Liver (tissue), 9 donors: ENCODE measurements around the gene SLC22A9. TPM values are rescaled to one million over a fixed set of nuclear protein-coding genes. Genes with fewer than 3 reads are reported as not detected.

Experiments used
- DNase-seq: peaks from one replicate; pipeline ENCODE4 v3.0.0-alpha.2; 2017; ENCODE audit warnings: low spot score
- H3K27ac ChIP-seq, 2 donors: one replicate each; pipeline ENCODE4 v1.7.0; 2013; ENCODE audit warnings: inconsistent platforms in 2 of 2, low read length in 2 of 2, control low read depth in 1 of 2, low read depth in 1 of 2, mild to moderate bottlenecking in 1 of 2
- H3K27me3 ChIP-seq, 4 donors: one replicate each; pipeline versions ENCODE4 v1.6.1 to v1.7.0; 2013; ENCODE audit warnings: low read length in 3 of 4, inconsistent platforms in 1 of 4, mild to moderate bottlenecking in 1 of 4, moderate library complexity in 1 of 4; ENCODE audit not compliant: control insufficient read depth in 4 of 4, insufficient read depth in 4 of 4
- H3K36me3 ChIP-seq, 4 donors: one replicate each; pipeline versions ENCODE4 v1.6.1 to v1.7.0; 2013; ENCODE audit warnings: low read length in 3 of 4, mild to moderate bottlenecking in 3 of 4, low read depth in 1 of 4, moderate library complexity in 1 of 4; ENCODE audit not compliant: control insufficient read depth in 4 of 4, insufficient read depth in 3 of 4
- H3K4me1 ChIP-seq, 4 donors: one replicate each; pipeline versions ENCODE4 v1.6.1 to v1.7.0; 2013; ENCODE audit warnings: low read length in 3 of 4, mild to moderate bottlenecking in 3 of 4, moderate library complexity in 1 of 4; ENCODE audit not compliant: control insufficient read depth in 4 of 4, insufficient read depth in 4 of 4
- H3K4me3 ChIP-seq, 3 donors: one replicate each; pipeline versions ENCODE4 v1.6.1 to v1.7.0; 2013; ENCODE audit warnings: low read length in 3 of 3, control low read depth in 1 of 3, low read depth in 1 of 3, mild to moderate bottlenecking in 1 of 3
- H3K9ac ChIP-seq, 2 donors: one replicate each; pipeline ENCODE4 v1.7.0; 2013; ENCODE audit warnings: low read length in 2 of 2, mild to moderate bottlenecking in 2 of 2, moderate library complexity in 2 of 2, control low read depth in 1 of 2, low read depth in 1 of 2
- H3K9me3 ChIP-seq, 4 donors: one replicate each; pipeline versions ENCODE4 v1.6.1 to v1.7.0; 2013; ENCODE audit warnings: low read length in 3 of 4; ENCODE audit not compliant: control insufficient read depth in 4 of 4
- EGR1 ChIP-seq, 2 donors: IDR thresholded peaks; 2 replicates each; pipeline ENCODE4 v1.6.1; 2016 to 2018; ENCODE audit warnings: antibody characterized with exemption in 2 of 2, low read depth in 2 of 2
- FOXA1 ChIP-seq: IDR thresholded peaks from 2 replicates; pipeline ENCODE4 v1.6.1; 2016; ENCODE audit warnings: antibody characterized with exemption
- FOXA2 ChIP-seq: IDR thresholded peaks from 2 replicates; pipeline ENCODE4 v1.6.1; 2016; ENCODE audit warnings: antibody characterized with exemption
- GABPA ChIP-seq, 2 donors: IDR thresholded peaks in 1 of 2; conservative IDR thresholded peaks in 1 of 2; 2 replicates each; pipeline ENCODE4 v1.6.1; 2016; ENCODE audit warnings: antibody characterized with exemption in 2 of 2, mild to moderate bottlenecking in 1 of 2, moderate library complexity in 1 of 2
- HNF4A ChIP-seq, 2 donors: conservative IDR thresholded peaks; 2 replicates each; pipeline ENCODE4 v1.6.1; 2016; ENCODE audit warnings: antibody characterized with exemption in 2 of 2, mild to moderate bottlenecking in 2 of 2
- HNF4G ChIP-seq: IDR thresholded peaks from 2 replicates; pipeline ENCODE4 v1.6.1; 2016; ENCODE audit warnings: antibody characterized with exemption
- JUND ChIP-seq, 2 donors: IDR thresholded peaks; 2 replicates each; pipeline ENCODE4 v1.6.1; 2016; ENCODE audit warnings: antibody characterized with exemption in 2 of 2
- MAX ChIP-seq: IDR thresholded peaks from 2 replicates; pipeline ENCODE4 v1.6.1; 2016; ENCODE audit warnings: antibody characterized with exemption
- NR2F2 ChIP-seq: IDR thresholded peaks from 2 replicates; pipeline ENCODE4 v1.6.1; 2016; ENCODE audit warnings: antibody characterized with exemption
- RAD21 ChIP-seq, 2 donors: IDR thresholded peaks; 2 replicates each; pipeline ENCODE4 v1.6.1; 2016; ENCODE audit warnings: antibody characterized with exemption in 2 of 2, mild to moderate bottlenecking in 2 of 2
- RXRA ChIP-seq, 2 donors: IDR thresholded peaks; 2 replicates each; pipeline ENCODE4 v1.6.1; 2017 to 2018; ENCODE audit warnings: antibody characterized with exemption in 2 of 2, mild to moderate bottlenecking in 1 of 2
- SP1 ChIP-seq: IDR thresholded peaks from 2 replicates; pipeline ENCODE4 v1.6.1; 2018; ENCODE audit warnings: antibody characterized with exemption, mild to moderate bottlenecking
- TAF1 ChIP-seq: conservative IDR thresholded peaks from 2 replicates; pipeline ENCODE4 v1.6.1; 2016; ENCODE audit warnings: antibody characterized with exemption, mild to moderate bottlenecking
- YY1 ChIP-seq: IDR thresholded peaks from 2 replicates; pipeline ENCODE4 v1.6.1; 2016; ENCODE audit warnings: antibody characterized with exemption, mild to moderate bottlenecking
- ZBTB33 ChIP-seq: IDR thresholded peaks from 2 replicates; pipeline ENCODE4 v1.6.1; 2016; ENCODE audit warnings: antibody characterized with exemption
- WGBS: extraction: QIAGEN DNeasy Blood & Tissue Kit; methylation state at CpG from one replicate; pipeline ENCODE4 v1.1.7; 2013; 5-methylcytosine and 5-hydroxymethylcytosine counted together
- polyA plus RNA-seq, 2 donors: library from polyadenylated mRNA; stranded (reverse) in 1 of 2; unstranded in 1 of 2; fragments of 200-250 nt in 1 of 2; fragments of >200 nt in 1 of 2; fragmentation: Nextera tagmentation in 1 of 2; extraction: Ambion mirVana in 1 of 2; gene quantifications; one replicate each; pipeline versions ENCODE4 v1.2.1 to v1.2.3, GENCODE V29; 2013 to 2015
- total RNA-seq, 2 donors: library from RNA; depleted of rRNA; stranded (reverse); fragments of >200 nt; gene quantifications; one replicate each; pipeline ENCODE4 v1.2.3, GENCODE V29; 2014
- TF ChIP-seq, protein P1 (sequence below): IDR thresholded peaks from 2 replicates; pipeline ENCODE4 v1.6.1; 2016; ENCODE audit warnings: antibody characterized with exemption, mild to moderate bottlenecking
- TF ChIP-seq, protein P2 (sequence below): fragments of 150-350 bp; IDR thresholded peaks from 2 replicates; pipeline ENCODE4 v1.5.1; 2017; ENCODE audit warnings: improper control_type of control experiment, low read depth, low read length; ENCODE audit not compliant: missing input control
- TF ChIP-seq, protein P3 (sequence below): IDR thresholded peaks from 2 replicates; pipeline ENCODE4 v1.6.1; 2016; ENCODE audit warnings: antibody characterized with exemption
- donor health status: healthy.
- donor health status: healthy.
- donor health status: healthy.
- donor health status: healthy.
- donor health status: healthy.

The SLC22A9 gene
- total and polyA plus RNA-seq, 4 donors, result 10.0 to 138 (median 18.9) TPM

- H3K4me3 ChIP-seq, result no peak overlapping the region
- H3K36me3 ChIP-seq, result no peaks in the 10 kb centered on the region
- no peak for DNase-seq
- no peak for TF ChIP-seq SP1
- no peak for TF ChIP-seq HNF4G
- peak; percentile 44 for TF ChIP-seq FOXA2
- TF ChIP-seq JUND (IDR thresholded peaks at IDR 0.05), result no peak
- TF ChIP-seq NR2F2, result no peak
- TF ChIP-seq FOXA1, result no peak
- TF ChIP-seq HNF4A (conservative IDR thresholded peaks at IDR 0.05), result no peak
- no peak for TF ChIP-seq GABPA (IDR thresholded peaks at IDR 0.05 in 1 of 2, conservative IDR thresholded peaks at IDR 0.05 in 1 of 2)
- peak; percentile 80 to 81 for TF ChIP-seq RAD21 (IDR thresholded peaks at IDR 0.05)
- TF ChIP-seq, protein P1, sequence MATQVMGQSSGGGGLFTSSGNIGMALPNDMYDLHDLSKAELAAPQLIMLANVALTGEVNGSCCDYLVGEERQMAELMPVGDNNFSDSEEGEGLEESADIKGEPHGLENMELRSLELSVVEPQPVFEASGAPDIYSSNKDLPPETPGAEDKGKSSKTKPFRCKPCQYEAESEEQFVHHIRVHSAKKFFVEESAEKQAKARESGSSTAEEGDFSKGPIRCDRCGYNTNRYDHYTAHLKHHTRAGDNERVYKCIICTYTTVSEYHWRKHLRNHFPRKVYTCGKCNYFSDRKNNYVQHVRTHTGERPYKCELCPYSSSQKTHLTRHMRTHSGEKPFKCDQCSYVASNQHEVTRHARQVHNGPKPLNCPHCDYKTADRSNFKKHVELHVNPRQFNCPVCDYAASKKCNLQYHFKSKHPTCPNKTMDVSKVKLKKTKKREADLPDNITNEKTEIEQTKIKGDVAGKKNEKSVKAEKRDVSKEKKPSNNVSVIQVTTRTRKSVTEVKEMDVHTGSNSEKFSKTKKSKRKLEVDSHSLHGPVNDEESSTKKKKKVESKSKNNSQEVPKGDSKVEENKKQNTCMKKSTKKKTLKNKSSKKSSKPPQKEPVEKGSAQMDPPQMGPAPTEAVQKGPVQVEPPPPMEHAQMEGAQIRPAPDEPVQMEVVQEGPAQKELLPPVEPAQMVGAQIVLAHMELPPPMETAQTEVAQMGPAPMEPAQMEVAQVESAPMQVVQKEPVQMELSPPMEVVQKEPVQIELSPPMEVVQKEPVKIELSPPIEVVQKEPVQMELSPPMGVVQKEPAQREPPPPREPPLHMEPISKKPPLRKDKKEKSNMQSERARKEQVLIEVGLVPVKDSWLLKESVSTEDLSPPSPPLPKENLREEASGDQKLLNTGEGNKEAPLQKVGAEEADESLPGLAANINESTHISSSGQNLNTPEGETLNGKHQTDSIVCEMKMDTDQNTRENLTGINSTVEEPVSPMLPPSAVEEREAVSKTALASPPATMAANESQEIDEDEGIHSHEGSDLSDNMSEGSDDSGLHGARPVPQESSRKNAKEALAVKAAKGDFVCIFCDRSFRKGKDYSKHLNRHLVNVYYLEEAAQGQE, result no peak
- TF ChIP-seq, protein P2, sequence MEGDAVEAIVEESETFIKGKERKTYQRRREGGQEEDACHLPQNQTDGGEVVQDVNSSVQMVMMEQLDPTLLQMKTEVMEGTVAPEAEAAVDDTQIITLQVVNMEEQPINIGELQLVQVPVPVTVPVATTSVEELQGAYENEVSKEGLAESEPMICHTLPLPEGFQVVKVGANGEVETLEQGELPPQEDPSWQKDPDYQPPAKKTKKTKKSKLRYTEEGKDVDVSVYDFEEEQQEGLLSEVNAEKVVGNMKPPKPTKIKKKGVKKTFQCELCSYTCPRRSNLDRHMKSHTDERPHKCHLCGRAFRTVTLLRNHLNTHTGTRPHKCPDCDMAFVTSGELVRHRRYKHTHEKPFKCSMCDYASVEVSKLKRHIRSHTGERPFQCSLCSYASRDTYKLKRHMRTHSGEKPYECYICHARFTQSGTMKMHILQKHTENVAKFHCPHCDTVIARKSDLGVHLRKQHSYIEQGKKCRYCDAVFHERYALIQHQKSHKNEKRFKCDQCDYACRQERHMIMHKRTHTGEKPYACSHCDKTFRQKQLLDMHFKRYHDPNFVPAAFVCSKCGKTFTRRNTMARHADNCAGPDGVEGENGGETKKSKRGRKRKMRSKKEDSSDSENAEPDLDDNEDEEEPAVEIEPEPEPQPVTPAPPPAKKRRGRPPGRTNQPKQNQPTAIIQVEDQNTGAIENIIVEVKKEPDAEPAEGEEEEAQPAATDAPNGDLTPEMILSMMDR, result peak; percentile 30
- H3K9ac ChIP-seq, result no peak overlapping the region
- no peak overlapping the region for H3K27ac ChIP-seq
- whole genome bisulfite sequencing, result 32% methylated on average over 1 of the region's 1 CpG
- no peaks in the 10 kb centered on the region for H3K4me1 ChIP-seq
- no peaks in the 10 kb centered on the region for H3K9me3 ChIP-seq
- no peaks in the 10 kb centered on the region for H3K27me3 ChIP-seq
Observed at GRCh38 chr11:63343130-63343529, 26.5 kb upstream of the SLC22A9 start.

- Histone ChIP-seq H3K27me3 (no peaks in the 10 kb centered on the region), H3K27ac (no peak overlapping the region), H3K4me1 (no peaks in the 10 kb centered on the region), H3K9ac (no peak overlapping the region), H3K36me3 (no peaks in the 10 kb centered on the region), H3K4me3 (no peak overlapping the region), H3K9me3 (no peaks in the 10 kb centered on the region)
- no peak for TF ChIP-seq RAD21 (IDR thresholded peaks at IDR 0.05)
- no peak for TF ChIP-seq HNF4G
- no peak for TF ChIP-seq NR2F2
- no peak for TF ChIP-seq ZBTB33
- TF ChIP-seq, protein P3, sequence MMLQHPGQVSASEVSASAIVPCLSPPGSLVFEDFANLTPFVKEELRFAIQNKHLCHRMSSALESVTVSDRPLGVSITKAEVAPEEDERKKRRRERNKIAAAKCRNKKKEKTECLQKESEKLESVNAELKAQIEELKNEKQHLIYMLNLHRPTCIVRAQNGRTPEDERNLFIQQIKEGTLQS, result no peak
- TF ChIP-seq YY1, result no peak
- TF ChIP-seq RXRA (IDR thresholded peaks at IDR 0.05), result no peak
- no peak for TF ChIP-seq TAF1
- no peak for TF ChIP-seq EGR1 (IDR thresholded peaks at IDR 0.05; ENCODE audit: low read depth in 2 of 2)
- TF ChIP-seq JUND (IDR thresholded peaks at IDR 0.05), result no peak
- TF ChIP-seq MAX, result no peak
- no peak for DNase-seq
- 86% methylated on average over 4 of the region's 4 CpGs for WGBS
Observed at GRCh38 chr11:63352144-63352543, 17.4 kb upstream of the SLC22A9 start.
